GM06990 (cell line): ENCODE measurements around the gene DCST2.
A peak's percentile ranks its signal among the peaks of the same experiment; 100 is the strongest.

Experiments used
- DNase-seq: peaks from one replicate; pipeline ENCODE4 v3.0.0-alpha.2; 2011; ENCODE audit not compliant: insufficient read length; ENCODE audit errors: extremely low read depth
- H3K27me3 ChIP-seq: replicated peaks from 2 replicates; pipeline ENCODE4 v1.6.0; 2011; ENCODE audit warnings: low read length; ENCODE audit not compliant: control insufficient read depth, insufficient read depth
- H3K36me3 ChIP-seq: 2 replicates; pipeline ENCODE4 v1.5.1; 2011; ENCODE audit warnings: low read length; ENCODE audit not compliant: control insufficient read depth, insufficient read depth
- H3K4me3 ChIP-seq: replicated peaks from 2 replicates; pipeline ENCODE4 v1.5.1; 2011; ENCODE audit warnings: low read depth, mild to moderate bottlenecking, control low read depth, low read length
- TF ChIP-seq, protein P1 (sequence below): IDR thresholded peaks from 2 replicates; pipeline ENCODE4 v1.5.1; 2011; ENCODE audit warnings: low read length, control low read depth, mild to moderate bottlenecking, inconsistent platforms; ENCODE audit not compliant: insufficient read depth, poor library complexity, severe bottlenecking

The DCST2 gene

GRCh38 chr1:155048449-155049334, 15.1 kb upstream of the DCST2 start:
- no peaks in the 10 kb centered on the region for H3K36me3 ChIP-seq
- H3K4me3 ChIP-seq = no peak overlapping the region
- TF ChIP-seq, protein P1, sequence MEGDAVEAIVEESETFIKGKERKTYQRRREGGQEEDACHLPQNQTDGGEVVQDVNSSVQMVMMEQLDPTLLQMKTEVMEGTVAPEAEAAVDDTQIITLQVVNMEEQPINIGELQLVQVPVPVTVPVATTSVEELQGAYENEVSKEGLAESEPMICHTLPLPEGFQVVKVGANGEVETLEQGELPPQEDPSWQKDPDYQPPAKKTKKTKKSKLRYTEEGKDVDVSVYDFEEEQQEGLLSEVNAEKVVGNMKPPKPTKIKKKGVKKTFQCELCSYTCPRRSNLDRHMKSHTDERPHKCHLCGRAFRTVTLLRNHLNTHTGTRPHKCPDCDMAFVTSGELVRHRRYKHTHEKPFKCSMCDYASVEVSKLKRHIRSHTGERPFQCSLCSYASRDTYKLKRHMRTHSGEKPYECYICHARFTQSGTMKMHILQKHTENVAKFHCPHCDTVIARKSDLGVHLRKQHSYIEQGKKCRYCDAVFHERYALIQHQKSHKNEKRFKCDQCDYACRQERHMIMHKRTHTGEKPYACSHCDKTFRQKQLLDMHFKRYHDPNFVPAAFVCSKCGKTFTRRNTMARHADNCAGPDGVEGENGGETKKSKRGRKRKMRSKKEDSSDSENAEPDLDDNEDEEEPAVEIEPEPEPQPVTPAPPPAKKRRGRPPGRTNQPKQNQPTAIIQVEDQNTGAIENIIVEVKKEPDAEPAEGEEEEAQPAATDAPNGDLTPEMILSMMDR = no peak
- DNase-seq = no peak
- no peaks in the 10 kb centered on the region for H3K27me3 ChIP-seq

- TF ChIP-seq, protein P1 = peak; percentile 81
- DNase-seq = peak; percentile 49
- Histone ChIP-seq H3K4me3 (no peak overlapping the region), H3K27me3 (no peaks in the 10 kb centered on the region), H3K36me3 (no peaks in the 10 kb centered on the region)
Measured at GRCh38 chr1:155044812-155045657, 11.5 kb upstream of the DCST2 start.

GRCh38 chr1:155044365-155044764, 10.8 kb upstream of the DCST2 start:
- TF ChIP-seq, protein P1 = no peak
- no peaks in the 10 kb centered on the region for H3K36me3 ChIP-seq
- H3K27me3 ChIP-seq = no peaks in the 10 kb centered on the region
- DNase-seq = no peak
- no peak overlapping the region for H3K4me3 ChIP-seq

DNA sequence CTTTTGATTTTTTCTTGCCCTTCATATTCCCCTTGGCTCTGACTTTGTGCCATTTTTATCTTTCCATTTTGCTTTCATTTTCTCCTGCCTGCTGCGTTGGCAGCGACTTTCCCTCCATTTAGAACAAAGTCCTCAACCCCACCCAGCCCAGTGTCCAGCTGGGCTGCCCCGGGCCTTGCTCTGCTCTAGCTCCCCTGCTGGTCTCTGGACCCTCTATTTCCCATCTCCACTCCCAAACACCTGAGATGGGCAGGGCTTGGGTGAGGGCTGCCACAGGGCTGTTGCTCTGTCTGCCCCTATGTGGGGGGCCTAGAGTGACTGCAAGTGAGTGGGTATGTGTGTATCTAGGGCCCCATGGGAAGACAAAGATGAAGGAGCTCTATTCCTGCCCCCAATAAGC, 10.2 kb upstream of the DCST2 start:
- DNase-seq = no peak
- no peaks in the 10 kb centered on the region; the same call in 1 of the 2 replicates for H3K27me3 ChIP-seq
- H3K4me3 ChIP-seq = no peak overlapping the region
- H3K36me3 ChIP-seq = no peaks in the 10 kb centered on the region
- TF ChIP-seq, protein P1 = no peak

- no peak overlapping the region for H3K4me3 ChIP-seq
- no peaks in the 10 kb centered on the region; the same call in none of the 2 replicates for H3K27me3 ChIP-seq
- no peak for DNase-seq
- no peaks in the 10 kb centered on the region for H3K36me3 ChIP-seq
- TF ChIP-seq, protein P1 = no peak
Measured at GRCh38 chr1:155043301-155043702, 9.7 kb upstream of the DCST2 start.
